Activated CD8-positive, alpha-beta memory T cell treated with anti-CD3 and anti-CD28 coated beads, Interleukin-2, amount 50 U/mL, for 4 hours (primary cell): ENCODE results near the gene SPDYE2B.
"Not testable (repeated sequence)": the region's sequence is repeated elsewhere in the genome, so short reads cannot be mapped to it uniquely, and the experiment has no call there.

ENCODE experiments used
- DNase-seq: peaks from one replicate; pipeline ENCODE4 v3.0.0-alpha.2; 2020

Gene SPDYE2B

GRCh38 chr7:102649924-102650323 lies at the start of gene SPDYE2B:
TSS of gene SPDYE2B (plus strand) at chr7:102650319. CDS start at chr7:102652349, 2,030 bp downstream.
- DNase-seq: not testable (repeated sequence)

- DNase-seq: not testable (repeated sequence)
These were observed 47.8 kb upstream of the SPDYE2B start for GRCh38 chr7:102602317-102602716.

GRCh38 chr7:102604431-102605145 lies 45.5 kb upstream of the SPDYE2B start:
- not testable (repeated sequence) for DNase-seq

- not testable (repeated sequence) for DNase-seq
These were observed 43.3 kb upstream of the SPDYE2B start for GRCh38 chr7:102606848-102607247.

GRCh38 chr7:102609734-102610133 lies 40.4 kb upstream of the SPDYE2B start:
- not testable (repeated sequence) for DNase-seq

GRCh38 chr7:102610441-102610840 lies 39.7 kb upstream of the SPDYE2B start:
- DNase-seq: not testable (repeated sequence)

GRCh38 chr7:102611013-102611674 lies 39.0 kb upstream of the SPDYE2B start:
- DNase-seq: not testable (repeated sequence)

- DNase-seq: not testable (repeated sequence)
These were observed 38.3 kb upstream of the SPDYE2B start for GRCh38 chr7:102611675-102612325.

- DNase-seq: not testable (repeated sequence)
These were observed 36.4 kb upstream of the SPDYE2B start for GRCh38 chr7:102613575-102614345.

- DNase-seq: not testable (repeated sequence)
These were observed 35.8 kb upstream of the SPDYE2B start for GRCh38 chr7:102614346-102614697.

GRCh38 chr7:102614873-102615272 lies 35.2 kb upstream of the SPDYE2B start:
- DNase-seq: not testable (repeated sequence)

- not testable (repeated sequence) for DNase-seq
These were observed 34.2 kb upstream of the SPDYE2B start for GRCh38 chr7:102615930-102616329.

- DNase-seq: peak; percentile 49
These were observed 33.5 kb upstream of the SPDYE2B start, which contains the start of gene RASA4 for GRCh38 chr7:102616507-102617125. TSS of gene RASA4 (minus strand) at chr7:102616756. CDS start at chr7:102616689, 67 bp downstream.

- not testable (repeated sequence) for DNase-seq
These were observed 32.0 kb upstream of the SPDYE2B start for GRCh38 chr7:102618122-102618521.

- not testable (repeated sequence) for DNase-seq
These were observed 22.7 kb upstream of the SPDYE2B start for GRCh38 chr7:102627271-102627904.

- DNase-seq: not testable (repeated sequence)
These were observed 19.5 kb upstream of the SPDYE2B start for GRCh38 chr7:102630622-102631021.

- not testable (repeated sequence) for DNase-seq
These were observed 15.8 kb upstream of the SPDYE2B start for GRCh38 chr7:102634299-102634698.

GRCh38 chr7:102635354-102635753 lies 14.8 kb upstream of the SPDYE2B start:
- not testable (repeated sequence) for DNase-seq

GRCh38 chr7:102636956-102637355 lies 13.2 kb upstream of the SPDYE2B start:
- not testable (repeated sequence) for DNase-seq

- not testable (repeated sequence) for DNase-seq
These were observed 11.3 kb upstream of the SPDYE2B start for GRCh38 chr7:102638848-102639247.

- not testable (repeated sequence) for DNase-seq
These were observed 7.4 kb upstream of the SPDYE2B start, which contains the start of gene UPK3BL1 for GRCh38 chr7:102642691-102643090. TSS of gene UPK3BL1 (minus strand) at chr7:102642791. CDS start at chr7:102642741, 50 bp downstream.
